ENCODE results near the gene UBASH3A. TPM values are rescaled to one million over a fixed set of nuclear protein-coding genes. Genes with fewer than 3 reads are reported as not detected.

UBASH3A gene
- total RNA-seq, 3 donors from 2014 or later: 0.60 to 2.5 (median 1.8) TPM

DNA sequence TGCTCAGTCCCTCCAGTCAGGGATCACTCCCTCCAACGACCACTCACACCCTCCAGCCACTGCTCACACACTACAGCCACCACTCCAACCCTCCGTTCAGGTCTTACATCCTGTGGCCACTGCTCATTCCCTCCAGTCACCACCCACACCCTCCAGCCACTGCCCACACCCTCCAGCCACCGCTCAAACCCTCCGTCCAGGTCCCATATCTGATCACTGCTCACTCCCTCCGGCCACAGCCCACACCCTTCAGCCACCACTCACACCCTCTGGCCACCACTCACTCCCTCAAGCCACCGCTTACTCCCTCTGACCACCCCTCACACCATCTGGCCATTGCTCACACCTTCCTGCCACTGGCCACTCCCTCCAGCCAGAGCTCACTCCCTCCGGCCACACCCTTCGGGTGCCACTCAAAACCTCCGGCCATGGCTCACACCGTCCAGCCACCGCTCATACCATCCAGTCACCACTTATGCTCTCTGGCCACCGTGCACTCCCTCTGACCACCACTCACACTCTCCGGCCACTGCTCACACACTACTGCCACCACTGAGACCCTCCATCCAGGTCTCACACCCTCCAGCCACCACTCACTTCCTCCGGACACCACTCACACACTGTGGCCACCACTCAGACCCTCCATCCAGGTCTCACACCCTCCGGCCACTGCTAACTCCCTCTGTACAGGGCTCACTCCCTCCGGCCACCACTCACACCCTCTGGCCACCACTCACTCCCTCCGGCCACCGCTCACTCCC, 32.6 kb upstream of the UBASH3A start:
- ATAC-seq: peak; percentile 16
- DNase-seq: peak in 2 of 3 donors; percentile 49 to 54
- TF ChIP-seq, protein P1, sequence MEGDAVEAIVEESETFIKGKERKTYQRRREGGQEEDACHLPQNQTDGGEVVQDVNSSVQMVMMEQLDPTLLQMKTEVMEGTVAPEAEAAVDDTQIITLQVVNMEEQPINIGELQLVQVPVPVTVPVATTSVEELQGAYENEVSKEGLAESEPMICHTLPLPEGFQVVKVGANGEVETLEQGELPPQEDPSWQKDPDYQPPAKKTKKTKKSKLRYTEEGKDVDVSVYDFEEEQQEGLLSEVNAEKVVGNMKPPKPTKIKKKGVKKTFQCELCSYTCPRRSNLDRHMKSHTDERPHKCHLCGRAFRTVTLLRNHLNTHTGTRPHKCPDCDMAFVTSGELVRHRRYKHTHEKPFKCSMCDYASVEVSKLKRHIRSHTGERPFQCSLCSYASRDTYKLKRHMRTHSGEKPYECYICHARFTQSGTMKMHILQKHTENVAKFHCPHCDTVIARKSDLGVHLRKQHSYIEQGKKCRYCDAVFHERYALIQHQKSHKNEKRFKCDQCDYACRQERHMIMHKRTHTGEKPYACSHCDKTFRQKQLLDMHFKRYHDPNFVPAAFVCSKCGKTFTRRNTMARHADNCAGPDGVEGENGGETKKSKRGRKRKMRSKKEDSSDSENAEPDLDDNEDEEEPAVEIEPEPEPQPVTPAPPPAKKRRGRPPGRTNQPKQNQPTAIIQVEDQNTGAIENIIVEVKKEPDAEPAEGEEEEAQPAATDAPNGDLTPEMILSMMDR (IDR thresholded peaks at IDR 0.05): no peak
- H3K4me1 ChIP-seq (ENCODE audit: low read depth): peaks cover 17% of the 10 kb centered on the region
- no peaks in the 10 kb centered on the region for H3K9me3 ChIP-seq
- intact Hi-C loops (cut with DNase I, micrococcal nuclease): no loop called here
- no peak overlapping the region for H3K4me3 ChIP-seq
- no peaks in the 10 kb centered on the region for H3K36me3 ChIP-seq (ENCODE audit: low read depth)

DNA sequence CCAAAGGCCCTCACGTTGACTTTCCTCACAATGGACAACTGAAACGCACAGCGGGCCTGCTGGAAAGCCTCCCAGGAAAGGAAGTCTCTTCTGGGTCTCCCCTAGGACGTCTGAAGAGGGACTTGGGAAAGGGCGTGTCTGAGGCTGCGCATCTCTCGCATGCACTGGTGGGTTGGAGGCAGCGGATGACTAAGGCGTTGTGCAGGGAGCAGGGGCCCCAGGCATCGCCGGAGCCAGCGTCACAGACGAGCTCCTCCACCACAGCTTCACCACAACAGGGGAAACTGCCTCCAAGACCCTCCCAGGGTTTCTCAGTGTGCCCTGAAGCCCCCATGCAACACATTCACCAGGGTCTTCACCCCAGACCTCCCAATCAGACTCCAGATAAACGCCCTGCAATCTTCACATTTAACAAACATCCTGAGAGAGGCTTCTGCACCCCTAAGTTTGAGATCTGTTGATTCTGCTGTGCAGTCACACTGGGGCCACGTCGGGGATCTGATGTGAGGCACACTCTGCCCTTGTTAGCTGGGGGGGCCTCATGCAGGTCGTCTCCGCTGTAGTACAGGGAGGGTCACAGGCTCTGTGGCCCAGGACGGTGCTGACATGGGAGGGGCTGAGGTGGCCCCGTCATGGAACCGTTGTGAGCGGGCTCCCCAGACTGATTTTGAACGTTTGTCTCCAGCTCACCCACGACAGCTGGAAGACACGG, 30.4 kb upstream of the UBASH3A start:
- H3K9me3 ChIP-seq: no peaks in the 10 kb centered on the region
- intact Hi-C loops (cut with DNase I, micrococcal nuclease): no loop called here
- no peak overlapping the region for H3K4me3 ChIP-seq
- H3K4me1 ChIP-seq (ENCODE audit: low read depth): peaks cover 4% of the 10 kb centered on the region
- peak in 2 of 3 donors; percentile 19 to 33 for DNase-seq
- TF ChIP-seq, protein P1 (IDR thresholded peaks at IDR 0.05): no peak
- no peak for ATAC-seq
- no peaks in the 10 kb centered on the region for H3K36me3 ChIP-seq (ENCODE audit: low read depth)

DNA sequence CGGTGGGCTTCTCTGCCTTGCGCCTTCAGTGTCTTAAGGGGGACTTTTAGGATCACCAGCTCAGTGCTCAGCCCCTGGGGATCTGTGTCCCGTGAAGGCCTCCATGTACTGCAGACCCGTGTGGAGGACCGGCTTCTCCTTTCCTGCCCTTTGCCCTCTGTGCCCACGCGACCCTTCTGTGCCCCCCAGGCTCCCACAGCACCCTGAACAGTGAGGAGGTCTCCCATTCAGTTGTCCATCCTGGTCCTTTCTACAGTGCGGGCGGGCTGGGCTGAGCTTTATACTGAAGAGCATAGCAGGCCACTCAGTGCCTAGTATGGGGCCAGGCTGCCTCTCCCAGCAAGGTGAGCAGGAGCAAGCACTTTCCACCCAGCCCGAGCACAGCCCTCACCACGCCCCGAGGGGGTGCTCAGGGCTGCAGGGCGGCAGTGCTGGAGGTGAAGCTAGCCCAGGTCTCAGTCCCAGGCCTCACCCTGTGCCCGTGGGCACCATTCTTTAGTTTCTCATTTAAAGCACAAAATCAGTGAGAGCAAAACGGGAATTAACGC, 29.7 kb upstream of the UBASH3A start:
- ATAC-seq (no peak), DNase-seq (peak in 2 of 3 donors; percentile 36 to 40)
- Histone ChIP-seq H3K9me3 (no peaks in the 10 kb centered on the region), H3K4me3 (no peak overlapping the region), H3K4me1 (ENCODE audit: low read depth) (peaks cover 4% of the 10 kb centered on the region), H3K36me3 (ENCODE audit: low read depth) (no peaks in the 10 kb centered on the region)
- TF ChIP-seq, protein P1 (IDR thresholded peaks at IDR 0.05): no peak
- intact Hi-C loops (cut with DNase I, micrococcal nuclease): no loop called here

DNA sequence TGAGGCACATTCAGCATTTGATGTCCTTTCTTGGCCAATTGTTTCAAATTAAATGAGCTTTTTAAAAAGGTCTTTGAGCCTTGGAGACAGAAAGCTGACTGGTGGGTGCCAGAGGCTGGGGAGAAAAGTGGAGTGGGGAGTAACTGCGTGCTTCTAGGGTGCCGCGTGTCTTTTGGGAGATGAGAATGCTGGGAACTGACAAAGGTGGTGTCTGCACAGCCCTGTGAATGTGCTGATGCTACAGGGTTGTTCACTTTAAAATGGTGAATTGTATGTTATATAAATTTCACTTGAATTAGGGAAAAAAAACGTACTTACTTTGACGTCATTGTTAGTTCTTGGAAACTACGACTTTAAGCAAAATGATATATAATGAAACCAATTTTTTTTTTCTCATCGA, 29.2 kb upstream of the UBASH3A start:
- TF ChIP-seq, protein P1 (IDR thresholded peaks at IDR 0.05): no peak
- Histone ChIP-seq H3K4me1 (ENCODE audit: low read depth) (peaks cover 4% of the 10 kb centered on the region), H3K9me3 (no peaks in the 10 kb centered on the region), H3K4me3 (no peak overlapping the region), H3K36me3 (ENCODE audit: low read depth) (no peaks in the 10 kb centered on the region)
- DNase-seq (peak in 1 of 3 donors; percentile 8), ATAC-seq (no peak)
- intact Hi-C loops (cut with DNase I, micrococcal nuclease): no loop called here

DNA sequence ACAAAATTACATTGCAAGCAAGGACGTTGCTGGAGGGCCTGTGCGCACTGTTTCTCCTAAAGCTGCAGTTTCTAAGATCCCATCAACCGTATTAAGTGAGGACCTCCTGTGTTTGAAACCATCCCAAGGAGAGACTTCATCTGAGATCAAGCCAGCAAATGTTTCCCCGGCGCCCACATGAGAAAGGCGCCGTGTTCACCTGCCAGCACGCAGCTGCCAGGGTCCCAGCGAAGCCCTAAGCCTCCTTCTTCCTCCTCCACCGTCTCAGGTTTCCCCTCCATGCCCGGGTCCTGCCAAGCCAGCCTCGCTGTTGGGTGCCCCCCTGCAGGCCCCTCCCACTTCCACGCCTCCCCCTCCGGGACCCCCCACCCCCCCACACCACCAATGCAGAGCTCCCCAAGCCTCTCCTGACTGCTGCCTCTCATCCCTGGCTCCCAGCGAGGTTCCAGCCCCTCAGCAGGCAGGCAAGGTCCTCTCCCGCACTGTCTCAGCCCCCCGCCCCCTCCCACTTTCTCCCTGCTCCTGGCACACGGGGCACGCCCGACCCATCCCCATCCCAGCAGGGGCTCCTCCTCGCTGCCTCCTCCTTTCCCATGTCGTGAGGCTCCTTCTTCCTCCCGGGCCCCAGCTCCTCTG, 28.7 kb upstream of the UBASH3A start:
- intact Hi-C loops (cut with DNase I, micrococcal nuclease): no loop called here
- TF ChIP-seq, protein P1 (IDR thresholded peaks at IDR 0.05): no peak
- ATAC-seq: no peak
- peak in 1 of 3 donors; percentile 38 for DNase-seq
- Histone ChIP-seq H3K36me3 (ENCODE audit: low read depth) (no peaks in the 10 kb centered on the region), H3K4me1 (ENCODE audit: low read depth) (peaks cover 4% of the 10 kb centered on the region), H3K4me3 (no peak overlapping the region), H3K9me3 (no peaks in the 10 kb centered on the region)
